Spleen (tissue), 11 donors: ENCODE measurements around the gene TRPV4. TPM values are rescaled to one million over a fixed set of nuclear protein-coding genes. Genes with fewer than 3 reads are reported as not detected.
A peak's percentile ranks its signal among the peaks of the same experiment; 100 is the strongest.
"Not testable (repeated sequence)": the region's sequence is repeated elsewhere in the genome, so short reads cannot be mapped to it uniquely, and the experiment has no call there.

Source experiments
- DNase-seq: peaks from one replicate; pipeline ENCODE4 v3.0.0-alpha.2; 2020
- H3K27ac ChIP-seq, 8 donors: fragments of 200-600 bp; sonication (generic) in 7 of 8; 1 replicate in 4 of 8; 2 replicates in 4 of 8; pipeline versions ENCODE4 v1.5.0 to v1.8.0; 2016 to 2021; ENCODE audit warnings: inconsistent platforms in 4 of 8, mild to moderate bottlenecking in 4 of 8, moderate library complexity in 1 of 8
- H3K27me3 ChIP-seq, 7 donors: fragments of 200-600 bp; sonication (generic) in 6 of 7; replicated peaks in 1 of 7; 1 replicate in 4 of 7; 2 replicates in 3 of 7; pipeline versions ENCODE4 v1.5.0 to v1.8.0; 2016 to 2021; ENCODE audit warnings: inconsistent platforms in 3 of 7, mild to moderate bottlenecking in 1 of 7
- H3K36me3 ChIP-seq, 6 donors: fragments of 200-600 bp; sonication (generic) in 5 of 6; 1 replicate in 4 of 6; 2 replicates in 2 of 6; pipeline versions ENCODE4 v1.5.0 to v1.8.0; 2016 to 2021; ENCODE audit warnings: inconsistent platforms in 2 of 6
- H3K4me1 ChIP-seq, 6 donors: fragments of 200-600 bp; sonication (generic) in 5 of 6; 1 replicate in 3 of 6; 2 replicates in 3 of 6; pipeline versions ENCODE4 v1.5.0 to v1.8.0; 2016 to 2021; ENCODE audit warnings: inconsistent platforms in 3 of 6
- H3K4me3 ChIP-seq, 8 donors: fragments of 200-600 bp; sonication (generic) in 7 of 8; 1 replicate in 4 of 8; 2 replicates in 4 of 8; pipeline versions ENCODE4 v1.5.0 to v1.8.0; 2016 to 2021; ENCODE audit warnings: inconsistent platforms in 4 of 8, mild to moderate bottlenecking in 4 of 8, moderate library complexity in 2 of 8
- H3K9me3 ChIP-seq, 8 donors: fragments of 200-600 bp; sonication (generic) in 7 of 8; 1 replicate in 4 of 8; 2 replicates in 4 of 8; pipeline versions ENCODE4 v1.5.0 to v1.8.0; 2016 to 2021; ENCODE audit warnings: inconsistent platforms in 4 of 8
- POLR2A ChIP-seq, 3 donors: fragments of 450-650 bp; IDR thresholded peaks; one replicate each; pipeline ENCODE4 v1.5.1; 2017; ENCODE audit warnings: antibody characterized with exemption in 3 of 3, mild to moderate bottlenecking in 1 of 3
- POLR2AphosphoS5 ChIP-seq, 3 donors: sonication (generic); formaldehyde crosslinking; IDR thresholded peaks; one replicate each; pipeline ENCODE4 v1.5.1; 2017; ENCODE audit warnings: antibody characterized with exemption in 3 of 3
- WGBS, 5 donors: extraction: QIAGEN DNeasy Blood & Tissue Kit in 3 of 5; methylation state at CpG; one replicate each; pipeline versions ENCODE4 v1.1.5 to v1.1.7; 2013 to 2018; 5-methylcytosine and 5-hydroxymethylcytosine counted together
- intact Hi-C: fragments of 100-400 bp; cut with DNase I; formaldehyde crosslinking; loops from one replicate; pipeline ENCODE4 v1.15.0; 2023; ENCODE audit warnings: low total_unique reads
- polyA plus RNA-seq, 3 donors: library from polyadenylated mRNA; stranded (reverse); fragments of 200-250 nt; gene quantifications; one replicate each; pipeline ENCODE4 v1.2.1, GENCODE V29; 2013
- total RNA-seq, 7 donors: library from RNA; depleted of rRNA in 3 of 7; stranded (reverse); fragments of >200 nt in 3 of 7; fragmentation: NEBNext Ultra II Directional in 4 of 7; extraction: Animal tissue kit (Norgen Biotek cat#: 25700) in 4 of 7; gene quantifications; one replicate each; pipeline versions ENCODE4 v1.1.0 to v1.2.1, GENCODE V29; 2016 to 2021
- TF ChIP-seq, protein P1 (sequence below), 11 experiments: fragments of 200-600 bp in 7 of 11; fragments of 450-650 bp in 4 of 11; sonication (generic) in 4 of 11; IDR thresholded peaks in 8 of 11; conservative IDR thresholded peaks in 3 of 11; 1 replicate in 7 of 11; 2 replicates in 4 of 11; pipeline versions ENCODE4 v1.4.0 to v1.8.0; 2016 to 2021; ENCODE audit warnings: antibody characterized with exemption in 11 of 11, inconsistent platforms in 4 of 11, mild to moderate bottlenecking in 1 of 11
- donor health status: healthy with polysubstance abuse.
- donor health status: DM: no; HTN: no; CAD: no; lungs with moderate emphysema.
- donor health status: DM: no; HTN: no; CAD: no.
- donor health status: Bipolar disorder and iron deficiency.
- donor health status: healthy.
- donor health status: DM: no; HTN: no; CAD: no.
- donor health status: DM: yes; HTN: yes; CAD: no.

Gene TRPV4
- total and polyA plus RNA-seq, 10 donors = 0.49 to 8.0 (median 4.4) TPM

DNA sequence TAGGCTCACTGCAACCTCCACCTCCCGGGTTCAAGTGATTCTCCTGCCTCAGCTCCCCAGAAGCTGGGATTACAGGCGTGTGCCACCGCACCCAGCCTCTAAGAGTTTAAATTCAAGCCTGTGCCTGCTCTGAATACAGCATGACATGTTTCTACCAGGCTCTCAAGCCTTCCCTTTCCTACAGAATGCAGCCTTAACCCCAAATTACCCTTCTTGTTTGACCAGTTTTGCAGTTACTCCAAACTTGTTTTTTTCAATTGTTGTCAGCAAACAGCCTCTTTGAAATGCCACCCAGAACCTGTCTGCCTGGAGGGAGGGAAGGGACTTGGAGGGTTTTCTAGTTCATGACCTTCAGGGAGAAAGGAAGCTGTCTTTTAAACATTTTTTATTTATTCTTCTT is 31.7 kb upstream of the TRPV4 start:
- 62 to 95% (median 82%) methylated on average over 3 of the region's 3 CpGs for WGBS, 5 donors
- Histone ChIP-seq H3K9me3 (no peaks in the 10 kb centered on the region), H3K27me3 (no peaks in the 10 kb centered on the region), H3K27ac (peak overlapping the region; percentile 20 to 79 (median 56)), H3K4me1 (peaks cover 7 to 71% (median 27%) of the 10 kb centered on the region in 6 donors), H3K4me3 (no peak overlapping the region), H3K36me3 (peaks cover 0 to 25% (median 8%) of the 10 kb centered on the region in 6 donors)
- intact Hi-C loops = no loop called here
- DNase-seq = no peak
- TF ChIP-seq POLR2A (IDR thresholded peaks at IDR 0.05) (no peak), POLR2AphosphoS5 (IDR thresholded peaks at IDR 0.05) (no peak)
- TF ChIP-seq, protein P1, sequence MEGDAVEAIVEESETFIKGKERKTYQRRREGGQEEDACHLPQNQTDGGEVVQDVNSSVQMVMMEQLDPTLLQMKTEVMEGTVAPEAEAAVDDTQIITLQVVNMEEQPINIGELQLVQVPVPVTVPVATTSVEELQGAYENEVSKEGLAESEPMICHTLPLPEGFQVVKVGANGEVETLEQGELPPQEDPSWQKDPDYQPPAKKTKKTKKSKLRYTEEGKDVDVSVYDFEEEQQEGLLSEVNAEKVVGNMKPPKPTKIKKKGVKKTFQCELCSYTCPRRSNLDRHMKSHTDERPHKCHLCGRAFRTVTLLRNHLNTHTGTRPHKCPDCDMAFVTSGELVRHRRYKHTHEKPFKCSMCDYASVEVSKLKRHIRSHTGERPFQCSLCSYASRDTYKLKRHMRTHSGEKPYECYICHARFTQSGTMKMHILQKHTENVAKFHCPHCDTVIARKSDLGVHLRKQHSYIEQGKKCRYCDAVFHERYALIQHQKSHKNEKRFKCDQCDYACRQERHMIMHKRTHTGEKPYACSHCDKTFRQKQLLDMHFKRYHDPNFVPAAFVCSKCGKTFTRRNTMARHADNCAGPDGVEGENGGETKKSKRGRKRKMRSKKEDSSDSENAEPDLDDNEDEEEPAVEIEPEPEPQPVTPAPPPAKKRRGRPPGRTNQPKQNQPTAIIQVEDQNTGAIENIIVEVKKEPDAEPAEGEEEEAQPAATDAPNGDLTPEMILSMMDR (IDR thresholded peaks at IDR 0.05 in 8 of 11, conservative IDR thresholded peaks at IDR 0.05 in 3 of 11) = no peak

DNA sequence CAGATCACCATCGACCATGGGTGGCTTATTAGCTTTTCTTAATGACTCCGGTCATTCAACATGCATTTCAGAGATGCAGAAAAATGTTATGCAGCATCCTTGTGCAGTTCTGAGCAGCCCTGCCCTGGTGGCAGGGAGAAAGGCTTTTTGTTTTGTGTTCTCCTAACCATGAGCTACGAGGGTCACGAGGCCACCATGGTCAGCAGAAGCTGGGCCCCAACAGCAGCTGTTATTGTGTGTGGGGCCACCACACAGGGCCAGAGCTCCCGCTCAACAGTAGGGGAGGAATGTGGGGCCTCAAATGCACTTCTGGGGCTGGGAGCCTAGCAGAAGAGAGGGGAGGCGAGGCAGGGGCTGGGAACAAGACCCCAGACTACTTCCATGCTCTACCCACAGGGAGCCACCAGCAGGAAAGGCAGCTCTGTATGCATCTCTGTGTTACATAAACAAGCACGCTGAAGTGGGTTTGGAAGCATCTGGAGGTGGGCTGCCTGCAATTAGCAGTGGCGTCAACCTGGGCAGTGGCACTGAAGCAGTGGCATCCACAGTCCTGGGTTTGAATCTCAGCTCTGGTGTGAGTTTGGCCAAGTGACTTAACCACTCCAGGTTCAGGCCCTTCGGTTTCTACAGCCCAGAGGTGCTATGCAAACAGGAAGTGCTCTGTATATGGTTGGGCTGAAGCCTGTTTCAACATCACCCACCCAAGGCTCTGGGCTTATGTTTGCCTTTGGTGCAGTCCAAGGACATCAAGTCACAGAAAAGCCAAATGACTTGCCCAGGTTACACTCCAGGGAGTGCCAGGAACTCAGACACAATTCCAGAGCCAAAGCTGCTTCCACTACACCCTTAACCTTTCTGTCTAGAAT is 30.9 kb upstream of the TRPV4 start:
- no peaks in the 10 kb centered on the region for H3K9me3 ChIP-seq
- DNase-seq = no peak
- H3K4me1 ChIP-seq = peaks cover 7 to 63% (median 26%) of the 10 kb centered on the region in 6 donors
- H3K36me3 ChIP-seq = peaks cover 0 to 25% (median 8%) of the 10 kb centered on the region in 6 donors
- H3K27ac ChIP-seq = peak overlapping the region; percentile 20 to 79 (median 56)
- H3K27me3 ChIP-seq = no peaks in the 10 kb centered on the region
- TF ChIP-seq POLR2AphosphoS5 (IDR thresholded peaks at IDR 0.05) (peak in 1 of 3 donors; percentile 24), POLR2A (IDR thresholded peaks at IDR 0.05) (no peak)
- WGBS, 5 donors = 78 to 82% (median 80%) methylated on average over 7 to 9 of the region's 9 CpGs
- intact Hi-C loops = no loop called here
- H3K4me3 ChIP-seq = peak overlapping the region in 1 of 8 donors; percentile 9

DNA sequence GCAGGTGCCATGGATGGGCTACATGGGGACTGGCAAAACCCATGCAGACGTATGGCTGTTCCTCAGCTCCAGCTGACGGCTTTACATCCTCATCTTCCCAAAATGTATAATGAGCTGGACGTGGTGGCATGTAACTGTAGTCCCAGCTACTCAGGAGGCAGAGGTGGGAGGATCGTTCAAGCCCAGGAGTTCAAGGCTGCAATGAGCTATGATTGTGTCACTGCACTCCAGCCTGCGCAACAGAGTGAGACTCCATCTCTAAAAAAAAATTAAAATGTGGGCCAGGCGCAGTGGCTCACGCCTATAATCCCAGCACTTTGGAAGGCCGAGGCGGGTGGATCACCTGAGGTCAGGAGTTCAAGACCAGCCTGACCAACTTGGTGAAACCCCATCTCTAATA is 29.3 kb upstream of the TRPV4 start:
- H3K9me3 ChIP-seq, intact Hi-C loops, H3K27me3 ChIP-seq, DNase-seq, H3K4me3 ChIP-seq, H3K27ac ChIP-seq: not testable (repeated sequence)
- peaks cover 0 to 41% (median 19%) of the 10 kb centered on the region in 6 donors for H3K36me3 ChIP-seq
- peaks cover 7 to 49% (median 21%) of the 10 kb centered on the region in 6 donors for H3K4me1 ChIP-seq
- WGBS, 5 donors = 84 to 95% (median 93%) methylated on average over 8 to 9 of the region's 9 CpGs

DNA sequence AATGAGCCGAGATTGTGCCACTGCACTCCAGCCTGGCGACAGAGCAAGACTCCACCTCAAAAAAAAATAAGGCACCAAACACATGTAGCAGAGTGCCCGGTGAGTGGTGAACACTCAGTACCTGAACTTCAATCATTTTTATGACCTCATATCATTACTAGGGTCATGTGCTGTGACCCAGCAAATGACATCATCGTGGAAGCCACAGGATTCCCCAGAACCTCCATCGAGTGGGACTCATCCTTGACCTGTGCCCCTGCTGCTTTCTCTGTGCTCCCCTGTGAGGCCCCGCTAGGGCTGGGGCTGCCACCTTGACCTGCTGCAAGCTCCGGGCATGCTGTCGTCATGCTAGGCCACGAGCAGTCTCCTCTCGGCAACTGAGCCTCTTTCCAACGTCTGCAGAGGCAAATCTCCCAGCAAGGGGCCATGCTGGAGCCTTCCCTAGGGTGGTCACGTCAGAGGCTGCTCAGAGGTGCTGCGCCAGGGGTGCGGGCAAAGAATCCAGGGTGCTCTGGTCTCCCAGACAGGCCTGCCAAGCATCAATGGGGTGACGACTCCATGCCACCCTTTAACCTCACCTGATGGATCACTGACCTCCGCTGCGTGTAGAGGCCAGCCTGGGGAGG is 28.6 kb upstream of the TRPV4 start:
- no peak for DNase-seq
- no peak for TF ChIP-seq POLR2A (IDR thresholded peaks at IDR 0.05)
- TF ChIP-seq POLR2AphosphoS5 (IDR thresholded peaks at IDR 0.05) = peak in 1 of 3 donors; percentile 25
- TF ChIP-seq, protein P1 (IDR thresholded peaks at IDR 0.05 in 8 of 11, conservative IDR thresholded peaks at IDR 0.05 in 3 of 11) = no peak
- Histone ChIP-seq H3K27me3 (no peaks in the 10 kb centered on the region), H3K4me3 (no peak overlapping the region), H3K4me1 (peaks cover 7 to 44% (median 21%) of the 10 kb centered on the region in 6 donors), H3K36me3 (peaks cover 0 to 47% (median 26%) of the 10 kb centered on the region in 6 donors), H3K27ac (no peak overlapping the region), H3K9me3 (no peaks in the 10 kb centered on the region)
- 77 to 86% (median 83%) methylated on average over 14 to 17 of the region's 17 CpGs for WGBS, 5 donors
- intact Hi-C loops = no loop called here

DNA sequence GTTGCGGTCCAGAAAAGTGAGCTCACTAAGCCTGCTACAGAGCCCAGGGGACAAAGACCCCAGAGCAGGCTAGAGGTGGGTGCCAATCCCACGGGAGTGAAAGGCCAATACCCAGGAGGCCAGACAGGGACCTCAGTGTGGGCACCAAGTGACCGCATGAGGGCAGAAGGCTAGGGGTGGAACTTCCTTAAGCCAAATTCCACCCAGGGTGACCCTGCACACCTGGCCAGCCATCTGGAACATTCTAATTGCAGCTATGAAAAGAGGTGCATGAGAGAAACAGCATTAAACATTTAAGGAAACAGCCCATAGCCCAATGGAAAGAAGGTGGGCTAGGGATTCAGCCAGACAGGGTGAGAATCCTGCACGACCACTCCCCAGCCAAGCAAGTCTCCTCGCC is 27.8 kb upstream of the TRPV4 start:
- 94 to 96% (median 95%) methylated on average over 5 of the region's 5 CpGs for WGBS, 5 donors

More for the DNA sequence above, 27.8 kb upstream of the TRPV4 start:
- no peak for DNase-seq
- TF ChIP-seq, protein P1 (IDR thresholded peaks at IDR 0.05 in 8 of 11, conservative IDR thresholded peaks at IDR 0.05 in 3 of 11) = no peak
- TF ChIP-seq POLR2A (IDR thresholded peaks at IDR 0.05) (no peak), POLR2AphosphoS5 (IDR thresholded peaks at IDR 0.05) (no peak)
- Histone ChIP-seq H3K27ac (no peak overlapping the region), H3K27me3 (no peaks in the 10 kb centered on the region), H3K36me3 (peaks cover 0 to 56% (median 34%) of the 10 kb centered on the region in 6 donors), H3K4me1 (peaks cover 7 to 43% (median 21%) of the 10 kb centered on the region in 6 donors), H3K9me3 (no peaks in the 10 kb centered on the region), H3K4me3 (no peak overlapping the region)
- intact Hi-C loops = no loop called here
